Measurements from ENCODE around the gene NOTUM. TPM values are rescaled to one million over a fixed set of nuclear protein-coding genes. Genes with fewer than 3 reads are reported as not detected.
"Not testable (repeated sequence)": the region's sequence is repeated elsewhere in the genome, so short reads cannot be mapped to it uniquely, and the experiment has no call there.

Gene NOTUM
- total RNA-seq, 1 donor from 2014 or later, result 1.2 TPM

DNA sequence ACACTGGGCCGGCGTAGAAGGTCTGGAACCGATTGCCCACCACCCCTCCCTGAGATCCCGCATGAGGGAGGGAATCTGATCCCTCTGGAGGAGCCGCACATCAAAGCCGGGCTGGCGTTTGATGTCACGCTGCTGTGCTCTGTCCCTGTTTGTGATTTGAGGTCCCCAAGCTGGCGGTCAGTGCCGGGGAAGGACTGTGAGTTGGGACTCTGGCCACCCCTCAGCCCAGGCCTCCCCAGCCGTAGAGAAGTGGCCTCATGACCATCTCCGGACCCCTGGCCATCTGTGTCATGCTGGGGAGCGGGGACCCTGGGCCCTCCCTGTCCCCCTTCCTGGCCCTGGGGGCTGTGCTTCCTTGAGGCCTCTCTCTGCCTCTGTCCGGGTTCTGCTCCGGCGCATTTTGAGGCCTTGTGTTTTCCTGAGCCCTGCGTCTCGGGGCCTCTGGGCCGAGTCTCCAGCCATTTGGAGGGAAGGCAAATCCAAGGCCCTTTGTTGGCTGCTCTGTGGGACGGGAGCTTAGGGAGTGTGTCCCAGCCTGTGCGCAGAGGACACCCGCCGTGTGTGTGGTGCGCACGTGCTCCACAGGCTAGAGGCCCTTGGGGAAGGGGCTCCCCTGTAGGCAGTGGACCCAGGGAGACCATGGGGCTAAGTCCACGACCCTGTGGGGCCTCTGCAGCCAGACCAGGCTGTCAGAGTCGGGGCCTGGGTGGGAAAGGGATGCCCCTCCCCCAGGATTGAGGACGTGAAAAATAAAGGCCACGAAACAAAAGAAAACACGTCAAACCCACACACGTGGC is 31.5 kb upstream of the NOTUM start:
- DNase-seq (ENCODE audit: low spot score), result no peak
- Mint-ChIP-seq H3K36me3 (ENCODE audit: low read depth) (no peaks in the 10 kb centered on the region), H3K4me3 (ENCODE audit: low read depth) (no peak overlapping the region), H3K4me1 (ENCODE audit: low read depth) (no peaks in the 10 kb centered on the region), H3K27ac (no peak overlapping the region), H3K9me3 (no peaks in the 10 kb centered on the region), H3K27me3 (ENCODE audit: low read depth) (no peaks in the 10 kb centered on the region)
- intact Hi-C loops (cut with micrococcal nuclease), result no loop called here

DNA sequence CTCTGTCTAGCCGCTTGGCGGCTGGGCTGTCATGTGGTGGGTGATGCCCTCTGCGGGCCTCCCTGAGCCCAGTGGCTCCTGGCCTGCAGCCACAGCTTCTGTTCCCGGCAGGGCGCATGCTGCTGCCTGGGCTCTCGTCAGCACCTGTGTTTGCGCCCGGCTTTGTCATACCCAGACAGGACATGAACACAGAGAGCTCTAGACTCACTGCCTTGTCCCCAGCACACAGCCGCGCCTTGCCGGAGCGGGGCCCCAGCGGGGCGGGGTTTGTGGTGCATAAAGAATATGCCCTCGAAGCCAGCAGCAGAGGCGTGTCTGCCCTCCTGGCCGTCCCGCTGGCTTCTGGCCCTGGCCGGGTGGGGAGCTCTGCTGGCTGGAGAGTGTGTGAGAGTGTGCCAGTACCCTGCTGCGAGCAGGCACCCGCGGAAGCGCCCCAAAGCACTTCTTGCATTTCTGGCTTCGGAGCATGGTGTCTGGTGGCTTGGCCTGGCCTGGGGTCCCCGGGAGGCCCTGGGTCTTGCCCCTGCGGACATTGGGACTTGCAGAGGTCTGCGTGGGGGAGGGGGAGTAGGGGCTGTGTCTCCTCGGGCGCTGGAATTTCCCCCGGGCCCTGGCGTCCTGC is 30.8 kb upstream of the NOTUM start:
- H3K4me3 Mint-ChIP-seq (ENCODE audit: low read depth), result no peak overlapping the region
- DNase-seq (ENCODE audit: low spot score), result no peak
- no peak overlapping the region for H3K27ac Mint-ChIP-seq
- H3K36me3 Mint-ChIP-seq (ENCODE audit: low read depth), result no peaks in the 10 kb centered on the region
- H3K9me3 Mint-ChIP-seq, result no peaks in the 10 kb centered on the region
- no peaks in the 10 kb centered on the region for H3K27me3 Mint-ChIP-seq (ENCODE audit: low read depth)
- intact Hi-C loops (cut with micrococcal nuclease), result no loop called here
- H3K4me1 Mint-ChIP-seq (ENCODE audit: low read depth), result no peaks in the 10 kb centered on the region

DNA sequence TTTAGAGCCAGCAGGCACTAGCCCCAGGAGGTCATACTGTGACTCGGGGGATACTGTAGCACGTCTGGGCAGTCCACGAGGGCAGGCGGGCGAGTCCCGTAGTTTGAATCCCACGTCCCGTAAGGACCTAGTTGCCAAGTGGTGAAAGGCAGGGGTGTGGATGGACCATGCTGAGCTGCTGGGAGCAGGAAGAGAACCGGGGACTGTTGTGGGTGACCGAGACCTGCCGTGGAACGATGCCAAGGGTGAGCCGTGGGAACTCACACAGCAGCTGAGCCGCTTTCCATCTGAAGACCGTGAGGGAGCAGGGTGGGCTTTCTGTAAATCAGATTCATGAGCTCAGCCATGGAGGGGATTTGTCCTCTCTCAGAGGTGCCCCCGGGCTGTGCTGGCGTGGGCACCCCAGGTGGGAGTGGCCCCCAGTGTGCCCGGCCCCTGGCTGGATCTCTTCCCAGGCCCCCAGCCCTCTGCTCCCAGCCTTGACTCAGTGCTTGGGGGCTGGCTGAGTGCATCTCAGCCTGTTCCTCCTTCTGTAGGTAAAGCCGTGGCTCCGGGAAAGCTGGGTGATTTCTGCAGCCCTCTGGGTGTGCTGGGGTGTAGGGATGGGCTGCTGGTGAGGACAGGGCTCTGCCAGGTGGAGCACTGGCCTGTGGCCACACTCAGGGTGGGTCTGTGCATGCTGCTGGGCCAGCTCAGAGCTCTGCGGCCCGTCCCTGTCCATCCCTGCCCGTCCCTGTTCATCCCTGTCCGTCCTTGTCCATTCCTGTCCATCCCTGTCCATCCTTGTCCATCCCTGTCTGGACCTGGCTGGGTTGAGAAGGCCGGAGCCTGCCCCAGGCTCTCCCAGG is 30.1 kb upstream of the NOTUM start:
- DNase-seq (ENCODE audit: low spot score), result no peak
- Mint-ChIP-seq H3K27ac (no peak overlapping the region), H3K4me3 (ENCODE audit: low read depth) (no peak overlapping the region), H3K36me3 (ENCODE audit: low read depth) (peaks cover under 1% of the 10 kb centered on the region), H3K9me3 (no peaks in the 10 kb centered on the region), H3K27me3 (ENCODE audit: low read depth) (no peaks in the 10 kb centered on the region), H3K4me1 (ENCODE audit: low read depth) (no peaks in the 10 kb centered on the region)
- intact Hi-C loops (cut with micrococcal nuclease), result no loop called here

DNA sequence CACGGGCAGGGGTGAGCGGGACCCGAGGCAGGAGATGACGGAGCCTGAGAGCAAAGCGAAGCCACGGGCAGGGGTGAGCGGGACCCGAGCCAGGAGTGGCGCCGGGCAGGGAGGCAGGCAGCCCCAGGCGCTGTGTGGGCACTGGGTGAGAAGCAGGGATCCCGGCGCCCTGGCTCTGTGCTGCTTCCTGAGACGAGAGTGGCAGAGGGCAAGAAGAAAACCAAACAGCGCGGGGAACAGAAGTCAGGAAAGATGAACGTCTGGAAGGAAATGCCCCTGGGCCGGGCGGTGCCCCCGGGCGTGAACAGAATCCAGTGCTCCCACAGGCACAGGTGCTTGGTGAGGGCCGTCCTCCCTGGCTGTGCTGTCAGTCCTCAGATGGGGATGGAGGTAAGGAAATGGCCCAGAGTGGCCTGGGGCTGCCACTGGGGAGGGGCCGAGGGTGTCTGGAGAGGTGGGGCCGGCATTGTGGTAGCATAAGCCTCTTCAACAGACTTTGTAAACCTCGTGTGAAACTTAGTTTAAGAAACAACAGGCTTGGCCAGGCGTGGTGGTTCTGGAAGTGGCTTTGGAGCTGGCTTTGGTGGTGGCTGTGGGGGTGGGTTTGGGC is 26.3 kb upstream of the NOTUM start:
- H3K27me3 Mint-ChIP-seq (ENCODE audit: low read depth), result no peaks in the 10 kb centered on the region
- no peak overlapping the region for H3K27ac Mint-ChIP-seq
- no peaks in the 10 kb centered on the region for H3K4me1 Mint-ChIP-seq (ENCODE audit: low read depth)
- intact Hi-C loops (cut with micrococcal nuclease), result no loop called here
- no peaks in the 10 kb centered on the region for H3K9me3 Mint-ChIP-seq
- H3K36me3 Mint-ChIP-seq (ENCODE audit: low read depth), result peaks cover 23% of the 10 kb centered on the region
- no peak for DNase-seq (ENCODE audit: low spot score)
- H3K4me3 Mint-ChIP-seq (ENCODE audit: low read depth), result no peak overlapping the region

DNA sequence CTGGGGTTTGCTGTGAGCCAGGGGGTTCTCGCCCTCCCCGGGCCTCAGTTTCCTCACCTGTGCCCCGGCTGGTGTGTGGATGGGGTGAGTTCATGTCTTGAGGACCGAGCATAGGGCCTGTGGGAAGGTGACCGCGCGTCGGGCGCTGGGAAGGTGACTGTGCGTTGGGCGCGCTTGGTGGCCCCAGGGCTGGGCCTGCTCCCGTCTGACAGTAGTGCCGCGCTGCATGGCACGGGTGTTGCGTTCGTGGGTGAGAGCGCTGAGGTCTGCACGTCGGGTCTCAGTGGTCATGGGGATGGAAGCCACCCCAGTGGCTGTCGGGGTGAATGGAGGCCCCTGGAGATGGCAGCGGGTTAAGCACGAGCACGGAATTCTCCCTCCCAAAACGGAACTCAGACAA is 25.6 kb upstream of the NOTUM start:
- H3K4me3 Mint-ChIP-seq (ENCODE audit: low read depth), result no peak overlapping the region
- no peaks in the 10 kb centered on the region for H3K27me3 Mint-ChIP-seq (ENCODE audit: low read depth)
- intact Hi-C loops (cut with micrococcal nuclease), result no loop called here
- H3K27ac Mint-ChIP-seq, result no peak overlapping the region
- peaks cover 23% of the 10 kb centered on the region for H3K36me3 Mint-ChIP-seq (ENCODE audit: low read depth)
- no peaks in the 10 kb centered on the region for H3K9me3 Mint-ChIP-seq
- no peak for DNase-seq (ENCODE audit: low spot score)
- no peaks in the 10 kb centered on the region for H3K4me1 Mint-ChIP-seq (ENCODE audit: low read depth)

DNA sequence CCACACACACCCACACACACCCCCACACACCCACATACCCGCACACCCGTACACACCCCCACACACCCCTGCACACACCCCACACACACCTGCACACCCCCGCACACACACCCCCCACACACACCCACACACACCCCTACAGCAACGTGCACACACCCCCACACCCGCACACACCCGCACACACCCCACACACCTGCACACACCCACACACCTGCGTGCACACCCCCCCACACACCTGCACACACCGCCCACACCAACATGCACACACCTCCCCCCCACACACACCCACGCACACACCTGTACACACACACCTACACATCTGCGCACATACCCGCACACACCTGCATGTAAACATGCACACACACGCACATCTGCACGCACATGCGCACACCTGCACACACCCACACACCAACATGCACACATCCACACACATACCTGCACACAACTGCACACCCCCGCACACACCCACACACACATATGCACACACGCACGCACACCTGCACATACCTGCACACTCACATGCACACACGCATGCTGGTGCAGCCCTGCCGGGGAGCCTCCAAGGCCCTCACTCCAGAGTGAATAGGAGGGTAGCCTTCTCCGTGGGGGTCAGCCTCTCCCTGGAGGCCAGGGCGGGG is 23.9 kb upstream of the NOTUM start:
- Mint-ChIP-seq H3K27me3 (ENCODE audit: low read depth) (no peaks in the 10 kb centered on the region), H3K27ac (no peak overlapping the region), H3K4me3 (ENCODE audit: low read depth) (no peak overlapping the region), H3K9me3 (no peaks in the 10 kb centered on the region), H3K36me3 (ENCODE audit: low read depth) (peaks cover 28% of the 10 kb centered on the region), H3K4me1 (ENCODE audit: low read depth) (peaks cover 7% of the 10 kb centered on the region)
- DNase-seq (ENCODE audit: low spot score), result no peak
- intact Hi-C loops (cut with micrococcal nuclease), result no loop called here

DNA sequence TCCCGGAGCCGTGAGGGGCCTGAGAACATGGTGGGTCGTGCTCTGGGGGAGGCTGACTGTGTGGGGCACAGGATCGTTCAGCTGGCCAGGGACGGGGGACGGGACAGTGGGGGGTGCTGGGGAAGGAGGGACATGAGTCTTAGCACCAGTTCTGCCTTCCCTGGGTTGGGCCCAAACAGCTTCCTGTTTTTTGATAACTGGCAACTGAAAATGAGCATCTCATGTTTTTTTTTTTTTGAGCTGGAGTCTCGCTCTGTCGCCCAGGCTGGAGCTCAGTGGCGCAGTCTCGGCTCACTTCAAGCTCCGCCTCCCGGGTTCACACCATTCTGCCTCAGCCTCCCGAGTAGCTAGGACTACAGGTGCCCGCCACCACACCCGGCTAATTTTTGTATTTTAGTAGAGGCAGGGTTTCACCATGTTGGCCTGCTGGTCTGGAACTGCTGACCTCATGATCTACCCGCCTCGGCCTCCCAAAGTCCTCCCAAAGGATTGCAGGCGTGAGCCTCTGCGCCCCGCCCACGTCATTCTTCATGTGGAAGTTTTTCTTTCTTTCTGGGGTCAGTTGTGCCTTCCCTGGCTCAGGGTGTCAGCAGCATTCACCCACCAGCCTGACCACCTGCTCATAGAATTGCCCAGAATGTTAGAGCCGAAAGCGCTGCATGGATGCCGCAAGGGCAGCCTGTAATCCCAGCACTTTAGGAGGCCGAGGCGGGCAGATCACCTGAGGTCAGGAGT is 22.8 kb upstream of the NOTUM start:
- H3K9me3 Mint-ChIP-seq, result no peaks in the 10 kb centered on the region
- H3K4me3 Mint-ChIP-seq (ENCODE audit: low read depth), result no peak overlapping the region
- no peak for DNase-seq (ENCODE audit: low spot score)
- H3K4me1 Mint-ChIP-seq (ENCODE audit: low read depth), result peaks cover 13% of the 10 kb centered on the region
- no peak overlapping the region for H3K27ac Mint-ChIP-seq
- peaks cover 36% of the 10 kb centered on the region for H3K36me3 Mint-ChIP-seq (ENCODE audit: low read depth)
- no peaks in the 10 kb centered on the region for H3K27me3 Mint-ChIP-seq (ENCODE audit: low read depth)
- intact Hi-C loops (cut with micrococcal nuclease), result no loop called here

DNA sequence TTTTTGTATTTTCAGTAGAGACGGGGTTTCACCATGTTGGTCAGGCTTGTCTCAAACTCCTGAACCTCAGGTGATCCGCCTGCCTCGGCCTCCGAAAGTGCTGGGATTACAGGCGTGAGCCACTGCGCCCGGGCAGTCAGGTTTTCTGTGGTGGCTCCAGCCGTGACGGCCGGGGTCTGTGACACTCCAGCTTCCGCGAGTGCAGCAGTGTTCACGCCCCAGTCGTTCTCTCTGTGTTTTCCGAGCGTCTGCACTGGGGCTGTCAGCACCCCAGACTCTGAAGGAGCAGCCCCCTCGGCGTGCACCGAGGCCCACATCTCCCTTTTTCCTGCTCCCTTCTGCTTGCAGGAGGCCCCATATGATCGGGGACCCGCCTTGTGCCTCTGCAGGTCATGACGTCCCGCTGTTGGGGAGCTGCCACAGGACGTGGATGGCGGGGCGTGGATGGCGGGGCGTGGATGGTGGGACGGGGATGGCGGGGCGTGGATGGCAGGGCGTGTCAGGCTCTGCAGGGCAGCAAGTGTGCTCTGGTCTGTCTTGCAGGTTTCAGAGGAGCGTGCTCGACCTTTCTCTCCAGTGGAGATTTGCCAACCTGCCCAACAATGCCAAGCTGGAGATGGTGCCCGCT is 22.1 kb upstream of the NOTUM start:
- no peak for DNase-seq (ENCODE audit: low spot score)
- H3K36me3 Mint-ChIP-seq (ENCODE audit: low read depth), result peaks cover 36% of the 10 kb centered on the region
- H3K4me1 Mint-ChIP-seq (ENCODE audit: low read depth), result peaks cover 15% of the 10 kb centered on the region
- H3K4me3 Mint-ChIP-seq (ENCODE audit: low read depth), result no peak overlapping the region
- no peaks in the 10 kb centered on the region for H3K9me3 Mint-ChIP-seq
- intact Hi-C loops (cut with micrococcal nuclease), result no loop called here
- no peaks in the 10 kb centered on the region for H3K27me3 Mint-ChIP-seq (ENCODE audit: low read depth)
- no peak overlapping the region for H3K27ac Mint-ChIP-seq

DNA sequence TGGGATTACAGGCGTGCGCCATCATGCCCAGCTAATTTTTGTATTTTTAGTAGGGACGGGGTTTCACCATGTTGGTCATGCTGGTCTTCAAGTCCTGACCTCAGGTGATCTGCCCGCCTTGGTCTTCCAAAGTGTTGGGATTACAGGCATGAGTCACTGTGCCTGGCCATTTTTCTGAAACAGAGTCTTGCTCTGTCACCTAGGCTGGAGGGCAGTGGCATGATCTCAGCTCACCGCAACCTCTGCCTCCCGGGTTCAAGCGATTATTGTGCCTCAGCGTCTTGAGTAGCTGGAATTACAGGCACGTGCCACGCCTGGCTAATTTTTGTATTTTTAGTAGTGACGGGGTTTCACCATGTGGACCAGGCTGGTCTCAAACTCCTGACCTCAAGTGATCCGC is 20.5 kb upstream of the NOTUM start:
- H3K9me3 Mint-ChIP-seq; H3K27ac Mint-ChIP-seq; DNase-seq (ENCODE audit: low spot score); H3K27me3 Mint-ChIP-seq (ENCODE audit: low read depth); intact Hi-C loops (cut with micrococcal nuclease); H3K4me3 Mint-ChIP-seq (ENCODE audit: low read depth): not testable (repeated sequence)
- Mint-ChIP-seq H3K4me1 (ENCODE audit: low read depth) (peaks cover 19% of the 10 kb centered on the region), H3K36me3 (ENCODE audit: low read depth) (peaks cover 36% of the 10 kb centered on the region)

DNA sequence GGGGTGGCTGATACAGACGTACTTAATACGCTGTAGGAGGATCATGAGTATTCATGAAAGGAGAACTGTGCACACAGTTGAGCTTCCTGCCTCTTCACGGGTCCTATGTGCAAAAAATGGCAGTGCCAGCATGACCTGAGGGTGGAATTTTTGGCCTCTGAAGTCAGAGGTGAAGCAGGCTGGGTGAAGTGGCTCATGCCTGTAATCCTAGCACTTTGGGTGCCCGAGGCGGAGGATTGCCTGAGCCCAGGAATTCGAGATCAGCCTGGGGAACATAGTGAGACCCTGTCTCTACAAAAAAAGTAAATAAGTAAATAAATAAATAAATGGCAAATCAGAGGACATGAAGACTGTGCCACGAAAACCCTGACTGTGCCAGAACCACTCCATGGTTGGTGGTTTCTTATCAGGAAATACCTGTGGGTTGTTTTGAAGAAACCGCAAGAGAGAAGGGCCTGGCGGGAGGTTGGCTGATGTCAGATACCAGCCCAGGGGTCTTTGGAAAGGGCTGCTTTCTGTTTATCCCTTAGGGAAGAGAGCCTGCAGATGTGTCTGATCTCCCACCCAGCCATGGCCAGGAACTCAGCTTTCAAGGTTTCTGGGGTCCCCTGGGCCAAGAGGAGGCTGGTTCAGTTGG is 19.8 kb upstream of the NOTUM start:
- Mint-ChIP-seq H3K27me3 (ENCODE audit: low read depth) (no peaks in the 10 kb centered on the region), H3K27ac (no peak overlapping the region), H3K4me1 (ENCODE audit: low read depth) (peaks cover 22% of the 10 kb centered on the region), H3K9me3 (no peaks in the 10 kb centered on the region), H3K4me3 (ENCODE audit: low read depth) (no peak overlapping the region), H3K36me3 (ENCODE audit: low read depth) (peaks cover 33% of the 10 kb centered on the region)
- no peak for DNase-seq (ENCODE audit: low spot score)
- intact Hi-C loops (cut with micrococcal nuclease), result no loop called here

DNA sequence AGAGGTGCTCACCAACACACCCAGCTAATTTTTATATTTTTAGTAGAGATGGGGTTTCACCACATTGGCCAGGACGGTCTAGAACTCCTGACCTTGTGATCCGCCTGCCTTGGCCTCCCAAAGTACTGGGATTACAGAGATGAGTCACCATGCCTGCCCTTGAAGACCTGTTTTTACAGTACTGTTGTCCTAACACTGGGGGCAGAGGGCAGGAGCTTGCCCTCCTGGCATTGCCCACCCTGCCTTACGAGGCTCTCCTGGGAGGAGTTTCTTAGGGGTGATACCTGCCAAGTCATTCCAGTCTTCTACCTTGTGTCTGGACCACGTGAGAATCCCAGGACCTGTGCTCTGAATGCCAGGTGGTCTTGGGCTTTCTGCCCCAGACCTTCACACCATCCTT is 19.1 kb upstream of the NOTUM start:
- Mint-ChIP-seq H3K4me3 (ENCODE audit: low read depth) (peak overlapping the region; percentile 17), H3K9me3 (peaks cover under 1% of the 10 kb centered on the region), H3K4me1 (ENCODE audit: low read depth) (peaks cover 22% of the 10 kb centered on the region), H3K27ac (no peak overlapping the region), H3K36me3 (ENCODE audit: low read depth) (peaks cover 27% of the 10 kb centered on the region), H3K27me3 (ENCODE audit: low read depth) (peaks cover under 1% of the 10 kb centered on the region)
- DNase-seq (ENCODE audit: low spot score), result no peak
- intact Hi-C loops (cut with micrococcal nuclease), result no loop called here

Data from activated T-helper 2 cell treated with anti-CD3 and anti-CD28 coated beads, Interferon-gamma antibody, Interleukin-2, Interleukin-4, amounts not matched to agents 10 μg/mL and 5 μg/mL and 100 μg/mL, durations not matched to agents 14 hours and 24 hours and 36 hours (primary cell).